ENCODE data around the gene KDM4B. TPM values are rescaled to one million over a fixed set of nuclear protein-coding genes. Genes with fewer than 3 reads are reported as not detected.
A peak's percentile ranks its signal among the peaks of the same experiment; 100 is the strongest.

KDM4B gene
- total and polyA plus RNA-seq, 10 of the 15 experiments (the other 5 are each of a cell fraction or from before 2014, with no cell fraction given), result 0.47 to 49.6 (median 16.2) TPM

GRCh38 chr19:5031231-5032100 is 62.6 kb downstream of the KDM4B start (continued):
- peak; percentile 83 for TF ChIP-seq USF1 (IDR thresholded peaks at IDR 0.05; ENCODE audit: borderline replicate concordance, extremely low read length, insufficient read depth, low read depth, low read length)
- TF ChIP-seq SMARCA5 (IDR thresholded peaks at IDR 0.05), result peak; percentile 47
- peak; percentile 92 to 97 (median 96); a peak in 5 of 6 replicates for TF ChIP-seq CTCF (IDR thresholded peaks at IDR 0.05 in 2 of 3, conservative IDR thresholded peaks at IDR 0.05 in 1 of 3; ENCODE audit: control insufficient read depth in 2 of 3, extremely low read depth in 1 of 3, insufficient read depth in 1 of 3, low read depth in 3 of 3, low read length in 3 of 3)
- 0 out of 2 replicates have a peak, but pooled peaks have one; percentile 17 for TF ChIP-seq DPF2 (IDR thresholded peaks at IDR 0.05)
- no peak for TF ChIP-seq TCF3 (IDR thresholded peaks at IDR 0.05; ENCODE audit: borderline replicate concordance, insufficient read depth, low read depth, low read length)
- TF ChIP-seq IRF3 (IDR thresholded peaks at IDR 0.05), result no peak
- TF ChIP-seq IRF4 (IDR thresholded peaks at IDR 0.05; ENCODE audit: low read depth, low read length), result 0 out of 2 replicates have a peak, but pooled peaks have one; percentile 34
- TF ChIP-seq MYB (IDR thresholded peaks at IDR 0.05; ENCODE audit: borderline replicate concordance, low read depth, low read length), result no peak
- no peak for TF ChIP-seq SIN3A (IDR thresholded peaks at IDR 0.05; ENCODE audit: low read depth, low read length)
- TF ChIP-seq E4F1 (IDR thresholded peaks at IDR 0.05; ENCODE audit: borderline replicate concordance, partially characterized antibody), result no peak
- peak; percentile 45; the same call in 1 of the 2 replicates for TF ChIP-seq MXI1 (IDR thresholded peaks at IDR 0.05; ENCODE audit: low read depth, low read length)
- TF ChIP-seq RAD51 (IDR thresholded peaks at IDR 0.05), result peak; percentile 53
- peak; percentile 34; the same call in 1 of the 2 replicates for TF ChIP-seq IKZF1 (conservative IDR thresholded peaks at IDR 0.05)

All from GM12878 (cell line).